T-helper 17 cell (primary cell): ENCODE results near the gene MUC20. TPM values are rescaled to one million over a fixed set of nuclear protein-coding genes. Genes with fewer than 3 reads are reported as not detected.
A peak's percentile ranks its signal among the peaks of the same experiment; 100 is the strongest.

ENCODE experiments used
- ATAC-seq: fragments of 150-1000 bp; cut with Tn5 transposase; 2 replicates; pipeline ENCODE4 v1.10.0; 2021; ENCODE audit warnings: mild to moderate bottlenecking, moderate library complexity
- DNase-seq, 3 donors: peaks; one replicate each; pipeline versions ENCODE4 v3.0.0 to v3.0.0-alpha.2; 2020 to 2021
- H3K9me3 ChIP-seq: one replicate; pipeline ENCODE4 v1.7.0; 2013; ENCODE audit warnings: low read length, mild to moderate bottlenecking; ENCODE audit not compliant: control insufficient read depth, poor library complexity, severe bottlenecking
- H3K27ac Mint-ChIP-seq: one replicate; pipeline ENCODE4 v1.8.0; 2022; ENCODE audit warnings: mild to moderate bottlenecking, moderate library complexity, mixed read lengths
- H3K27me3 Mint-ChIP-seq: one replicate; pipeline ENCODE4 v1.8.0; 2022; ENCODE audit warnings: mixed read lengths
- H3K36me3 Mint-ChIP-seq: one replicate; pipeline ENCODE4 v1.8.0; 2022; ENCODE audit warnings: low read depth, mixed read lengths
- H3K4me1 Mint-ChIP-seq: one replicate; pipeline ENCODE4 v1.8.0; 2022; ENCODE audit warnings: mild to moderate bottlenecking, mixed read lengths
- H3K4me3 Mint-ChIP-seq: one replicate; pipeline ENCODE4 v1.8.0; 2022; ENCODE audit warnings: mild to moderate bottlenecking, moderate library complexity, mixed read lengths
- total RNA-seq, 4 donors: library from RNA in 2 of 4; stranded (reverse) in 2 of 4; gene quantifications; one replicate each; pipeline ENCODE4 v1.2.3 and lab custom pipeline; 2022 to 2026

MUC20 gene
- total RNA-seq, 2 donors from 2014 or later, result 6.4 to 13.2 TPM

DNA sequence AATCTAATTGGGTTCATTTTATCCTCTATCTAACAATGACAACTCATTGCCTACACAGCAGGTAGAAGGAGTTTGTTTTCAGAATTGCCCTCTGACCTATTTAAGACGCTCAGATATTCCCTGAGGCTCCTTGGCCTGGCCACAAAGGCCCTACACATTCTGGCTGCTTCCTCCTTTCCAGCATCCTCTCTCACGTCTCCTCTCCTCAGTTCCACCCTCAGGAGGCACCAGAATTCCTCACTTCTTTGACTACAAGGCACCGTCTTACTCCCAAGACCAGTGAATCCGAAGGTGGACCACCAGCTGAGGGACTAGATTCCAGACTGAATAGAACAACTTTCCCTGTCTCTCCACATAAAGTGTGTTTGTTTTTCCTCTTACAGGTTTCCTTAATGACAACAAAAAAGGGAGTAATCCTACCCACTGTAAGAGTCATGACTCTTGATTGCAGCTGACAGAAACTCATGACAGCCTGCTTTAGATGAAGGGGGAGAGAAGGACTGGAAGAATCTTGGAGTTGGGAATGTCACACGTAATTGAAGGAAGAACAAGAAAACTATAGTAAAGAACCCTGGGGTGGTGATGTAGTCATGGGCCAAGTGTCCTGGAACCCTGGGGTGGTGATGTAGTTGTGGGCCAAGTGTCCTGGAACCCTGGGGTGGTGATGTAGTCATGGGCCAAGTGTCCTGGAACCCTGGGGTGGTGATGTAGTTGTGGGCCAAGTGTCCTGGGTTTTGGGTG is 22.0 kb upstream of the MUC20 start:
- H3K27ac Mint-ChIP-seq, result peak overlapping the region; percentile 76
- peaks cover 22% of the 10 kb centered on the region for H3K4me1 Mint-ChIP-seq
- DNase-seq (no peak), ATAC-seq (peak; percentile 25)
- no peak overlapping the region for H3K4me3 Mint-ChIP-seq
- peaks cover 17% of the 10 kb centered on the region for H3K36me3 Mint-ChIP-seq
- no peaks in the 10 kb centered on the region for H3K9me3 ChIP-seq
- H3K27me3 Mint-ChIP-seq, result no peaks in the 10 kb centered on the region

DNA sequence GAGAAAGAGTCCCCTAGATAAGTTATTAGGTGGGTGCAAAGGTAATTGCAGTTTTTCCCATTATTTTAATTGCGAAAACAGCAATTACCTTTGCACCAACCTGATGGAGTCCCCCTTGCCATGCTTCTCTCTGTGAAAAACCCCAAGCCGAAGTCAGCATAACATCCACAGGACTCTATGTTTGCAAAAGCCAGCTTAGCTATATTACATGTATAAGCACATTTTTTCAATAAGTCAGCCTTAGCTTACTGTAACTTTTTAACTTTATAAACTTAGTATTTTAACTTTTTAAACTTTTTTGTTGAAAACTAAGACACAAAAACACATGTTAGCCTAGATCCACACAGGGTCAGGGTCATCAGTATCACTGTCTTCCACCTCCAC is 21.4 kb upstream of the MUC20 start:
- Mint-ChIP-seq H3K36me3 (peaks cover 17% of the 10 kb centered on the region), H3K4me1 (peaks cover 22% of the 10 kb centered on the region), H3K4me3 (no peak overlapping the region), H3K27ac (peak overlapping the region; percentile 76), H3K27me3 (no peaks in the 10 kb centered on the region)
- no peak for DNase-seq
- H3K9me3 ChIP-seq, result no peaks in the 10 kb centered on the region
- no peak for ATAC-seq

GRCh38 chr3:195699860-195700259 is 20.9 kb upstream of the MUC20 start:
- Mint-ChIP-seq H3K27ac (no peak overlapping the region), H3K4me1 (peaks cover 22% of the 10 kb centered on the region), H3K36me3 (peaks cover 17% of the 10 kb centered on the region), H3K27me3 (no peaks in the 10 kb centered on the region), H3K4me3 (no peak overlapping the region)
- ATAC-seq, result no peak
- no peaks in the 10 kb centered on the region for H3K9me3 ChIP-seq
- no peak for DNase-seq

DNA sequence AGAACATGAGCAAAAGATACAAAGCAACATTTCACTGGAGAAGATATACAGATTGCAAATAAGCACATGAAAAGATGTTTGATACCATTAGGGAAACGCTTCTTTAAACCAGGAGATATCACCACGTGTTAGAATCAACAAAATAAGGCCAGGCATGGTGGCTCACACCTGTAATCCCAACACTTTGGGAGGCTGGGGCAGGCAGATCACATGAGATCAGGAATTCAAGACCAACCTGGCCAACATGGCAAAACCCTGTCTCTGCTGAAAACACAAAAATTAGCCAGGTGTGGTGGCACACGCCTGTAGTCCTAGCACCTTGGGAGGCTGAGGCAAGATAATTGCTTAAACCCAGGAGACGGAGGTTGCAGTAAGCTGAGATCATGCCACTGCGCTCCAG is 20.5 kb upstream of the MUC20 start:
- ATAC-seq, result no peak
- no peak overlapping the region for H3K27ac Mint-ChIP-seq
- H3K4me3 Mint-ChIP-seq, result no peak overlapping the region

GRCh38 chr3:195701042-195701915 is 19.5 kb upstream of the MUC20 start:
- no peak for DNase-seq
- ATAC-seq, result no peak
- Mint-ChIP-seq H3K27ac (peak overlapping the region; percentile 37), H3K27me3 (no peaks in the 10 kb centered on the region), H3K36me3 (peaks cover 17% of the 10 kb centered on the region), H3K4me1 (peaks cover 20% of the 10 kb centered on the region), H3K4me3 (no peak overlapping the region)
- H3K9me3 ChIP-seq, result no peaks in the 10 kb centered on the region

More for the DNA sequence above, 20.5 kb upstream of the MUC20 start:
- no peak for DNase-seq
- H3K27me3 Mint-ChIP-seq, result no peaks in the 10 kb centered on the region
- H3K36me3 Mint-ChIP-seq, result peaks cover 17% of the 10 kb centered on the region
- H3K4me1 Mint-ChIP-seq, result peaks cover 22% of the 10 kb centered on the region
- no peaks in the 10 kb centered on the region for H3K9me3 ChIP-seq

GRCh38 chr3:195703776-195704175 is 17.0 kb upstream of the MUC20 start:
- Mint-ChIP-seq H3K4me3 (no peak overlapping the region), H3K27ac (no peak overlapping the region), H3K36me3 (peaks cover 7% of the 10 kb centered on the region), H3K27me3 (no peaks in the 10 kb centered on the region), H3K4me1 (peaks cover 6% of the 10 kb centered on the region)
- H3K9me3 ChIP-seq, result no peaks in the 10 kb centered on the region
- no peak for DNase-seq
- no peak for ATAC-seq

- ATAC-seq (no peak), DNase-seq (no peak)
- no peaks in the 10 kb centered on the region for H3K9me3 ChIP-seq
- Mint-ChIP-seq H3K4me1 (peaks cover 5% of the 10 kb centered on the region), H3K36me3 (peaks cover 10% of the 10 kb centered on the region), H3K4me3 (no peak overlapping the region), H3K27ac (no peak overlapping the region), H3K27me3 (no peaks in the 10 kb centered on the region)
Measured at GRCh38 chr3:195704433-195704999, 16.3 kb upstream of the MUC20 start.

DNA sequence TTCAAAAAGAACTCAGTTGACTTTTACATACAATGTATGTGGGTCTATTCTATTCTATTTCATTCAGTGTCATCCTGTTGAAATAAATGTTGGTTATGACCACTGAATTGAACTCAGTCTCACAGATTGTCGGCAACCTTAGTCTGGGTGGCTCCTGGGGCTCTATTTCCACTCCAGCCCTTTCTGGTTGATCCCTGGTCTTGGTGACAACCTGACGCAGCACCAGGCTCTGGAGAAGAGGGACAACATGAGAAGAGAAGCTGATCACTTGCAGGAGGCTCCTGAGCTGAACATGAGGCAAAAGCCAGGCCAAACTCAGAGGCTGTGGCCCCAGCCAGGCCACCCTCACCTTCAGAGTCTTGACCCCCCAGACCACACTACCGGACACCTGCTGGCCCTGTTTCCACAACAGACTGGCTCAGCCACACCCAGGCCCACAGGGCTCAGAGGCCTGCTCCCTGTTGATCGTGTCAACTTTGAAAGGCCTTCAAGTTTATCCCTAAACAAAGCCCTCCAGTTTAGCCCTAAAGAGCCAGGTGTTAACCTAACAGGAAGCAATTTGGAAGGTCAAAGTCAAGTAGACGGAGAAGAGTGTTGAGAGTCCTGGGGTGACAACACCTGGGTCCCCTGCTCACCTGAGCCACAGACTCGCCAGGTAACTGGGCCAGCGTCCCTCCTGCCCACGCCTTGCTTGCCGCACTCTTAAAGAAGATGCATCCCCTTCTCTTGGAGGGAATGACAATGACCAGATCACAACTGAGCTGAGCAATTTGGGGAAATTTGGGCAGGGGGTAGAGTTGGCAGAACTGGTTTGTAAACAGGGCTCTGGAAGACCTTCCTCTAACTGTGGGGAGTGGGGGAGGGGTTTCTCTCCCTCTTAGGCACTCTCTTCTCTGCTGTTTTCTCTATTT is 15.4 kb upstream of the MUC20 start:
- DNase-seq (no peak), ATAC-seq (no peak)
- Mint-ChIP-seq H3K4me3 (no peak overlapping the region), H3K4me1 (peaks cover 11% of the 10 kb centered on the region), H3K27ac (no peak overlapping the region), H3K27me3 (no peaks in the 10 kb centered on the region), H3K36me3 (peaks cover 18% of the 10 kb centered on the region)
- no peaks in the 10 kb centered on the region for H3K9me3 ChIP-seq

DNA sequence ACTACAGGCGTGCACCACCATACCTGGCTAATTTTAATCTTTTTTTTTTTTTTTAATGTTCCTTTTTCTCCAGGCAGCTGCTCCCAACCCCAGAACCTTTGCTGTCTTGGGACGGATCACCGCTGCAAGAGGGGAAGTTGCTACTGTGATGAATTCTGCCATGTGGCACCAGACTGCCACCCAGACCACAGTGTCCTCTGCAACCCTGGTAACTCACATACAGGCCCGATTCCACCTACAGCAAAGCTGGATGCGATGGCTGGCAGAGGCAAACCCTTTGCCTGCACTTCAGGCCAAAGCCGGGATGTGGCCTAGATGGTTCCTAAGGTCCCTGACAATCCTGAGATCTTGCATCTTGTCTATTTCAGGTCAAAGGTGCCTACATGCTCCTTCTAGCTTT is 12.7 kb upstream of the MUC20 start:
- no peak for ATAC-seq
- Mint-ChIP-seq H3K4me3 (no peak overlapping the region), H3K27me3 (no peaks in the 10 kb centered on the region), H3K36me3 (peaks cover 21% of the 10 kb centered on the region), H3K27ac (peak overlapping the region; percentile 37), H3K4me1 (peaks cover 11% of the 10 kb centered on the region)
- H3K9me3 ChIP-seq, result no peaks in the 10 kb centered on the region
- DNase-seq, result no peak

- no peak for ATAC-seq
- no peaks in the 10 kb centered on the region for H3K9me3 ChIP-seq
- Mint-ChIP-seq H3K27ac (no peak overlapping the region), H3K36me3 (peaks cover 21% of the 10 kb centered on the region), H3K4me3 (no peak overlapping the region), H3K4me1 (peaks cover 11% of the 10 kb centered on the region), H3K27me3 (no peaks in the 10 kb centered on the region)
- no peak for DNase-seq
Measured at GRCh38 chr3:195708626-195709481, 11.9 kb upstream of the MUC20 start.

DNA sequence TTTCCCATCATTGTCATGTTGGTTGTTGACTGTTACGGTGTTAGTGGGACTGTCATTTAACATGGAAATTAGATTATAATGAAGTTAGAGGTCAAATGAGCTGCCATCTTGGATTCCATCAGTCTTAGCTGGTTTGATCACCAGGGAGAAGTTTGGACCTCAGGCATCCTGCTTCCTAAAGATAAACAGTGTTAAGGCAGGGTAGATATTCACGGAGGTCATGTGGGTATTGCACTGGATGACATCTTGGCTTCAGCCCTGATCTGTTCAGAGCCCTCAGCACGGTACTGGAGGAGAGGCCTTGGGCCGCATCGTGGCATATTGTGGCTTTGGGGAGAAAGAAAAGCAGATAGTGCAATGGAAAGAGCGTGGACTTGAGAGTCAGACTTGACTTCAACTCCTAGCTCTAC is 11.1 kb upstream of the MUC20 start:
- Mint-ChIP-seq H3K27me3 (no peaks in the 10 kb centered on the region), H3K27ac (peak overlapping the region; percentile 46), H3K36me3 (peaks cover 25% of the 10 kb centered on the region), H3K4me1 (peaks cover 11% of the 10 kb centered on the region), H3K4me3 (no peak overlapping the region)
- ATAC-seq (no peak), DNase-seq (no peak)
- no peaks in the 10 kb centered on the region for H3K9me3 ChIP-seq
